ENCODE results near the gene FAM200B.
"Not testable (repeated sequence)": the region's sequence is repeated elsewhere in the genome, so short reads cannot be mapped to it uniquely, and the experiment has no call there.

The FAM200B gene

DNA sequence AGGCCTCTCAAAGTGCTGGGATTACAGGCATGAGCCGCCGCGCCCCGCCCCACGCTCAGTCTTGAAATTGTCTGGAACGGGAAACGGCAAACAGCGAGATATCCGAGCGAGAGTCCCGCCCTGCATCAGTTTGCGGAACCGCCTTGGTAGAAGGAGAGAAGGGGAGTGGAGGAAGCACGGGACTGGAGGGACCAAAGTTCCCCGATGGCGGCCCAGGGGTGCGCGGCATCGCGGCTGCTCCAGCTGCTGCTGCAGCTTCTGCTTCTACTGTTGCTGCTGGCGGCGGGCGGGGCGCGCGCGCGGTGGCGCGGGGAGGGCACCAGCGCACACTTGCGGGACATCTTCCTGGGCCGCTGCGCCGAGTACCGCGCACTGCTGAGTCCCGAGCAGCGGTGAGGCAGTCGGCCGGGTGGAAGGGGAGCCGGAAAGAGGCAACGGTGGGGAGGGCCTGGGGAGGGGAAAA lies 21.3 kb downstream of the FAM200B start, which contains the start of gene BST1:
Gene BST1, plus strand, starts transcription at position 125 of the 463 bp plus-strand sequence. Its CDS starts 80 bp downstream, at position 205.
- DNase-seq: no peak

DNA sequence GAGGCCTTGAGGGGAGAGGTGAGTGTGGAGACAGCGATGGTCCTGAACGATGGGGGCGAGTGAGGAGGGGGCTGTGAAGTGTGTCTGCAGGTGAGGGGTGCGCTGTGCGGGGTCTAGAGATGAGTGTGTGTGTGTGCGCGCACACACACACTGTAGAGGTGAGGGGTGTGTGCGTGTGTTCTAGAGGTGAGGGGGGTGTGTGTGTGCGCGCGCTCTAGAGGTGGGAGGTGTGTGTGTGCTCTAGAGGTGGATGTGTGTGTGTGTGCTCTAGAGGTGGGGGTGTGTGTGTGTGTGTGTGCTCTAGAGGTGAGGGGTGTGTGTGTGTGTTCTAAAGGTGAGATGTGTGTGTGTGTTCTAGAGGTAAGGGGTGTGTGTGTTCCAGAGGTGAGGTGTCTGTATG lies 21.8 kb downstream of the FAM200B start:
- no peak for DNase-seq

DNA sequence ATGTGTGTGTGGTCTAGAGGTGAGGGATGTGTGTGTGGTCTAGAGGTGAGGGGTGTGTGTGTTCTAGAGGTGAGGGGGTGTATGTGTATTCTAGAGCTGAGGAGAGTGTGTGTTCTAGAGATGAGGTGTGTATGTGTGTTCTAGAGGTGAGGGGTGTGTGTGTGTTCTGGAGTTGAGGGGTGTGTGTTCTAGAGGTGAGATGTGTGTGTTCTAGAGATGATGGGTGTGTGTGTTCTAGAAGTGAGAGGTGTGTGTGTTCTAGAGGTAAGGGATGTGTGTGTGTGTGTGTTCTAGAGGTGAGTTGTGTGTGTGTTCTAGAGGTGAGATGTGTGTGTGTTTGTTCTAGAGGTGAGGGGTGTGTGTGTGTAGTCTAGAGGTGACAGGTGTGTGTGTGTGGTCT lies 22.5 kb downstream of the FAM200B start:
- no peak for DNase-seq

DNA sequence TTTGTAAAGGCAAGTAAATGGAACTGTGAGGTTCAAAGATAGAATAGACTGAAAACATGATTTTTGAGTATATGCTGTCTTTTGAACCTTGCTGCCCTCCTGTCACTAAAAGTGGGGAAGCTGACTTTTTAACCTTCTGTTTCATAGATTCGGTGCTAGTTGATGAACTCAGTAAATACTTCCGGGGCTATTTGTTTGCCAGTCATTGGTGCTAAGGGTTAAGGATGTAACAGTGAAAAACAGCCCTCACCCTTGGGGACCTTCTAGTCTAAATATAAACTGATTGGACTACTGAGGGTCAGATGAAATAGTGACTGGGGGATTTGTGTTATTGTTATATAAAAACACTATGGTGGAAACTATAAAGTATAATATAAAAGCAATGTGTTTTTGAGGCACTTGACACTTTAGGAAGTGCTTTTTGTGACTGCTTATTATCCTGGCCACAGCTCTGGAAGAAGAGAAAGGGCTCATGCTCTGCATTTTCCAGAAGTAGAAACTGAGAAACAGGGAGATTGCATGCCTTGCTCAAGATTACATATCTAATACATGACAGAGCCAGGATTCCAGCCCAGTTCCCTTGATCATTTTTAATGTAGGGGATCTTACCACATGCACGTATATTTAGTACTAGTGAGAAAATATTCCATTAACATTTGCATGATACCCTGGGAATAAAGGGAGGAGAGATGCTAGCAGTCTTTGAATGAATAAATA lies 25.2 kb downstream of the FAM200B start:
- no peak for DNase-seq

DNA sequence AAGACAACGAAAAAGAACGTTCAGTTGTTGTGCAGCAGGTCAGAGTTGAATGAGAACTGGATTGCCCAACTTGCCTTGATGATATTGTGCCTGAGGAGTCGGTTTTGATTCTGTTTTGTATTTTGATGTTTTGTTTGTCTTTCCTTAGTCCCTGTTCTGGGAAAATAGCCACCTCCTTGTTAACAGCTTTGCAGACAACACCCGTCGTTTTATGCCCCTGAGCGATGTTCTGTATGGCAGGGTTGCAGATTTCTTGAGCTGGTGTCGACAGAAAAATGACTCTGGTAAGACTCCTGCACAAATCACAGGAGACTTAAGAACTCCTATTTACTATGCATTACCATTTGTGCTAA lies 25.7 kb downstream of the FAM200B start:
- DNase-seq: no peak

DNA sequence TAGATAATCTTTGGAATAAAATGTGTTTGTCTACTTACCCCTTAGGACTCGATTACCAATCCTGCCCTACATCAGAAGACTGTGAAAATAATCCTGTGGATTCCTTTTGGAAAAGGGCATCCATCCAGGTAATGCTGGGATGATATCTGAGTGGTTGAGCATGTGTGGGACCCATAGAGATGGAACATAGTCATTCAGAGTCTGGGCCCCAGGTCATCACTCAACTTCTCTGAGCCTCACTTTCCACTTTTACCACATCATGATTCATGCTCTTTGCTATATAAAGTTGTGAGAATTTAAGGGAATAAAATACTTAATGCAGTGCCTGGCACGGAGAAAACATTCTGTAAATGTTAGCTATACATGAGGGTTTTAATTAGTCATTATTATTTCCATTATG lies 30.1 kb downstream of the FAM200B start:
- DNase-seq: no peak

DNA sequence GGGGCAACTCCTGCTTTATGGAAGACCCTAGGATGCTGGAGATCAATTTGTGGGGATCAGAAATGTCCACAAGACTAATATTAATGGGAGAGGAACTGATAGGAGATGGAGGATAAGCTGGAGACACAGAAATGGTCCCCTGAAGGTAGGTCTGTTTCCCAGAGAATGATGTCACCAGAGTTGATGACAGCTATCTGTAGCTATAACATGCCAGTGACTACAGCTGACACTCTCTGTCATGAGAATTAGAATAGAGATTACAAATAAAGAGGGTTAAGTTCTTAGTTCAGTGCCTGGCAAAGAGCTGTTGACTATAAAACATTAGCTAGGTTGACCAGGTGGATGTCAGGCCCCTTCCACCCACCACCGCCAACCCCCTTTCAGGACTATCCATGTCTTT lies 30.6 kb downstream of the FAM200B start:
- DNase-seq: no peak

DNA sequence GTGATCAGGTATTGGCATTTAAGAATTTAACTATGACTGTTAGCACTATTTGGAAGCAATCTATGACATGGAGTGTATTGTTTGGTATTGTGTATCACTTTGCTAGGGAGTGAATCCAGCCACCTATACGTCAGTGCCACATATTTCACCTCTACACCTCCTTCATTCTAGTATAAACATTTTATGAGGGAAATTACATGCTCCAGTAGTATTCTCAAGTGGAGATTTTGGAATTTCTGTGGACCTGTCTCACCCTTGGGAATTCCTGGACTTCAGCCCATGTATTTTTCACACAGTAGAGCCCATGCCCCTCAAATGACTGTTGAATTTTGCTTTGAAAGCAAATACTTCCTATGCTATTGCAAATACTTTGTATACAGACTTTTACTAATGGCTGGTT lies 32.5 kb downstream of the FAM200B start:
- no peak for DNase-seq

DNA sequence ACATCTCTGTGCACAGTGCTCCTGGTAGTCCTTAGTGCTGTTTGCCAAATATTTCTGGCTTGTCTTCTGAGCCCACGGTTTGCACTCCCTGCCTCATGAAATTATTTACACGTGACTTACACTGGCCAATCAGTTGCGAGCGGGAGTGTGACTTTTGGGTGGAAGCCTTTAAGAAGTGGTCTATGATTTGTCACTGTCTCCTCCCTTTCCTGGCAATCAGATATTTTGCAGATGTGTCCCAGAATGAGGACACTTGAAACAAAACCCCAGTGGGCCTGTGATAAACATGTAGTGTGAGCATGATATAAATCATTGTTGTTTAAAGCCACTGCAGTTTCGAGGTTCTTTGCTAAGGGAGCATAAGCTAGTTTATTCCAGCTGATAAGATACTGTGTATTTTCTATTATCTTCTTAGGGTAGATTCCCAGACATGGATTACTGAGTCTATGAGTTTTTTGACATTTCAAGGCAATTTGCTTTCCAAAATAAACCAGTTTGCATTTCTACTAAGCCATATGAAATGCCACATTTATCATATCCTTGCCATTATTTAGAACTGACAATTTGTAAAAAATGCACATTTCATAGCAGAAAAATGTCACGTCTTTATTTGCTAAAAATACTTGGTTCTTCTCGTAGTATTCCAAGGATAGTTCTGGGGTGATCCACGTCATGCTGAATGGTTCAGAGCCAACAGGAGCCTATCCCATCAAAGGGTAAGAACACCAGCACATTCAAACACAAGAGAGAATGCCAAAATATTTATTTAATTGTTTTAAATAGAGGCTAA lies 33.2 kb downstream of the FAM200B start:
- DNase-seq: no peak

DNA sequence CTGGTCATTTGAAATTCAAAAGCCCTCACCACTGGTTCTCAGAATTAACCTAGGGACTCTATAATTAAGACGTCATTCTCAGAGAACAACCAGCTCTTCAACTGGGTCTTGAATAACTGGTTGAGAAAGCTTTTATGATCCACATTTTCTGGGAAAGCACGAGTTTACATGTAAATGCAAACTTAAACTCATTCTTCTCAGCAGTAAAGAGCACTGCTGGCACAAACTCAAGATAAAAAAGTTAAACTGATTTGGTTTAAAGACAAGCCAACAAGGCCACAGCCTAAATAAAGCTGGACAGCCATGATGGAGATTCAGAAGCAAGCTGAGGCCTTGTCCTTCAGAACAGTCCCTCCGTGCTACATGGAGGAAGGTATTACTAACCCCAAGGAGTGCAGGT lies 34.5 kb downstream of the FAM200B start:
- DNase-seq: no peak

DNA sequence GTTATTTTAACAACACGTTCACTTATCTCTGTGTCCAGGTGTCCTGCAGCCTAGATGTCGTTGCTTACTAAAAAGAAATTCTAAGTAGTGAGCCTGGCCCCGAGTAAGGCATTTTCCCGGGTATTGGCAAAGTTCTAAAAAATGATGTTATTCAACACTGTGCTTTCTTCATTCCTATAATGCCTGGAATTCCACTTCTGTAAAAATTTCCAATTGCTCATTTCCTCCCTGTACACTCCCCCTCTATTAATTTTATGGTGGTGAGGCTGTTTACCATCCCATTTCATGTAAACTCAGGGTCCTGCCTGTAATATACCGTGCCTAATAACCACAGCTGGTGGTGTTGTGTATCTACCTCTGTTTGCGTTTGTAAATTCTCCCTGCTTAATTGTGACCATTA lies 35.5 kb downstream of the FAM200B start:
- DNase-seq: no peak

DNA sequence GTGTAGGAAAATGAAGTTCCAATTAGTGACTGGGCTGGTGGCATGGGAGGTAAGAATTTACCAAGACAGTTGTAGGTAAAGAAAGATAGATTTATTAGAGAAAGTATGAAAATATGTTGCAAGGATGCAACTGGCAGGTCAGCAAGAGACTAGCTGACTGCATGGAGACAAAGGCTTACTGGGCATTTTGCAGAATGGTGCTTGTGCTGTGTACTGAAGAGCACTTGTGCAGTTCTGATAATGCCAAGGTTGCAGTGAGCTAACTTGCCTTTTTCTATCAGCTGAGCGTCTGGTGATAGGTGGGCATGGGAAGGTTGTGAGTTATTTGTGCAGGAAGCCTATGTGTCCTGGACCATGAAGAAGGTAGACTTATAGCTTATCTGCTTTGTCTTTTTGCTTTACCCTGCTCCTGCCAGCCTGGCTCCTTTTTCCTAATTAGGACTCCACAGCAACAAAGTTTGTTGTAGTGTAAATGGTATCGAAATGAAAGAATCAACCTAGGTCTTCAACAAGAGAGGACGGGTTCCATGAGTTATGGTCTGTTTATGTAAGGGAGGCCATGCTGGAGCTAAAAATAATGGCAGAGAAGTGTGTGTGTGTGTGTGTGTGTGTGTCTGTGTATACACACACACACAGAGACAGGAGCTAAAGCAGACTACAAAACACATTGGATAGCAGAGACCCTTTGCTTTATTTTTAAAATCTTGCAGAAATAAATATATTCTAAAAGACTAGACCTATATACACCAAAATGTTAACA lies 36.2 kb downstream of the FAM200B start:
- no peak for DNase-seq

DNA sequence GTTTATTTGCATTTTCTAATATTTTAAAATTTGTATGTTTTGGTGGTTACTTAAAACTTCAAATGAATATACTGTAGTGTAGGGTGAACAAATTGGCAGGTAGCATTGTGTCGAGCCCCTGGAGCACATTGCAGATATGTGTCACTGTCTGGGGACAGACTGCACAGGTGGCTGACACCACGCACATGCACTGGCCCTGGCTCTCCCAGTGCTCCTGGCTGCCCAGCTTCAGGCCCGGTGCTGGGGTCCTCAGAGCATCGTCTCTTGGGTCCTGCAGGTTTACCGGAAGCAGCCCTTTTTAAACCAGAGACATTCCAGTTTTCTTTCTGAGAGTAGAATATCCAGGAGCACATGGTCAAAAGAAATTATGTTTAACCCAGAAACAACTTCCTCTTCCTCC lies 36.8 kb downstream of the FAM200B start:
- no peak for DNase-seq

DNA sequence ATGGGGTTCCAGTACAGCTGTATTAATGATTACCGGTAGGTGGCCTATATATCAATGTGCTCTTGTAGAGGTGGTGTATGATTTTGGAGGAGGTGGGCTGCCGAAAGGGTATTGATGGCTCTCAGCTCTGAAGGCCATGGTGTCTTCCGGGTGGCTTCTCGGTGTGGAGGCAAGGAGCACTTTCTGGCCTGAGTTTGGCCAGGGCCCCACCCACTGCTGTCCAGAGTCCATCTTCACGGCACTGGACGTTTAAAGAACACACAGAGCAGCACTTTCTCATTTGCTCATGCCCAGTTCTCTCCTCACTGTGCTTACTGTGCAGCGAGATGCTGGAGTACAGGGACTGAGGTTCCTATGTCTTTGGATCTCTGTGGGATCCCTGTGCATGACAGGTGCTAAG lies 37.3 kb downstream of the FAM200B start:
- no peak for DNase-seq

DNA sequence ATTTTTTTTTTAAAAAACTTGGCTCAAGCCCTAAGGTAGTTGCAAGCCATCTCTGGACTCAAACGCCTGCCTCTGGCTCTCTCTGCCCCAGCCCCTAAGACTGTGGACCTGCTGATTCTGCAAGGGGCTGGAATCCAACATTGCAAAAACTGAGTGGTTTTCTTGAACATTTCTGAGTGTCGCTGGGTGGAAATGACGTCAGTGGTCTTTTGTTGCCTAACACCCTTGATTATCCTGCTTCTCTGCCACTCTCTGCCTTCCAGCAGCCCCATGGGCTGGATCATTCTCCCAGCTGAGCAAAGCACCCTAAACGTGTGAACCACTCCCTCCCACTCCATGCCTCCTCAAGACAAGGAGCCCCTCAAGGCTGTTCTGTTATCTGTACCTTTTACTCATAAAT lies 37.9 kb downstream of the FAM200B start:
- no peak for DNase-seq

DNA sequence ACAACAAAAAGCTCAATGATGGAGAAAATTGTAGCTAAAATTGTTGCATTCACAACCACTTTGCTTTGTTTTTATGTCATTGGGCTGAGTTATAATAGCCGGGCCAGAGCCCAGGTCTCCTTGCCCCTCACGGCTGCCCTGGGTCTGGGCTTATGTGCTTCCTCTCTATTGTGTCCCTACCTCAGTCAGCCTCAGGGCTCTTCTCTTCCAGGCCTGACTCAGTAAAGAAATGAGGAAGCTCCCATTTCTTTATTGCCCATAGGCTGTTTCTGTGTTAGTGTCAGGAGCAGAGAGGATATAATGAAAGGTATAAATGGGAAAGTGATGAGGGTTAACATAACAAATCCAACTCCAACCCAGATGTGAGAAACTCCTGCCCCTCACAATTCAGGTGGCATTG lies 39.2 kb downstream of the FAM200B start:
- DNase-seq: no peak

DNA sequence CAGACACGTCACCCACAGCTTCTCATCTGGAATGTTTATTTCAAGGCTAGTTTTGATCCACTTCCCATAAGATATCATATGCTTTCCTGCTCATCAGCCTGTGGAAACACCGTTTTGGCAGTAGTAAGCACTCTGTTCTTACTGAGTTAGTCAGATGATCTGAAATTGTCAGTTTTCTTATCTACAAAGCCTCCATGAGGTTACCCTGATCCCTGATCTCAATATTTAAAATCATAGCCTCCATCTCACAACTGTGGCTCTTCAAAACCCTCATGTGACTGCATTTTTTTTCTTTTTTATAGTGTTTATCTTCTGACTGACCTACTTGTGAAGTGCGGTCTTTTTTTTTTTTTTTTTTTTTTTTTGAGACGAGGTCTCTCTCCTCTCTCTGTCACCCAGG lies 44.0 kb downstream of the FAM200B start:
- DNase-seq: no peak

DNA sequence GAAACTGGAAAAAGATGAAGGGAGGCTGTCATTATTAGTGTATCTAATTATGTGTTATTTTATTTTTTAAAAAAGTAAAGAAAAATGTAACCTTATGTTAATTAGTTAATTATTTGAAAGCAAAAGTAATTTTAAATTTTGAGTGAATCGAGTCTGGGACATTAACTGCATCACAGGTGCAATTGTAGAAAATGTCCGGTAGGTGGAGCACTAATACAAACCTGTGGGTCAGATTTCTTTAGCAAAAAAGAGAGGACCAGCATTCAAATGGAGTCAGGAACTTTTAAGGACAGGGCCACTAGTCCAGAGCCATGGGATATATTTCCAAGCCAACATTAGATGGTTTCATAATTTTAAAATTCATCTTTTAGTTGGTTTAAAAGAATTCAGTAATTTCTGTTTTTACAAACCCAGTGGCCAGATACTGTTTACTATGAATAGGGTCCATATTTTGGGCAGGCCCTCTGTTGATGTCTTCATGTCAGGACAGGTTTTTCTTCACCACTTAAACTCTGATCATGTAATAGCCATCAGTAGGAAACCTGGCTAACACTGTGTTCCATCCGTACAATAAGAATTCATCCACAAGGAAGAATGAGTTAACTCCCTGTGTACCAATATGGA lies 48.4 kb downstream of the FAM200B start:
- peak; percentile 19 to 40 for DNase-seq

DNA sequence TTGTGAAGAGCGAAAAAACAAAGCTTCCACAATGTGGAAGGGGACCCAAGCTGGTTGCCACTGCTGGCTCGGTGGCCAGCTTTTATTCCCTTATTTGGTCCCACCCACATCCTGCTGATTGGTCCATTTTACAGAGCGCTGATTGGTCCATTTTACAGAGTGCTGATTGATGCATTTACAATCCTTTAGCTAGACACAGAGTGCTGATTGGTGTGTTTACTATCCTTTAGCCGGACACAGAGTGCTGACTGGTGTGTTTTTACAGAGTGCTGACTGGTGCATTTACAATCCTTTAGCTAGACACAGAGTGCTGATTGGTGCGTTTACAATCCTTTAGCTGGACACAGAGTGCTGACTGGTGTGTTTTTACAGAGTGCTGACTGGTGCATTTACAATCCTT lies 51.4 kb downstream of the FAM200B start:
- not testable (repeated sequence) for DNase-seq

DNA sequence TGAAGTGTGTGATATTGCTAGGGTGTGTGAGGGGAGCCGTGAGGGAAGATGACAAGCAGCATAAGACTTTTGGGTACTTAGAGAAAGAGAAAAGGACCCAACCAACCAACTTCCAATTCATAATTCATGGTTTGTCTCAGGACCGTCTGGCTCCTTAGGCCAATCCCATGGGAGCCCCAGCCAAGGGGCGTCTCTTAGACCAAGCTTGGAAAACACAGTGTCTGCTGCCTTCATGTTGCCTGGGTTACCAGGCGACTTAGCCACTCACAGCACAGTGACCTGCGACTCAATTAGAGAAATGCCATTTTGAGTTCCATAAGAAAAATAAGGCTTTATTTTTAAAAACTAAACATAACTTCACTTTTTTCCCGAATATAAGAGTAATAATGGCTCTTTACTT lies 53.9 kb downstream of the FAM200B start:
- no peak for DNase-seq

DNA sequence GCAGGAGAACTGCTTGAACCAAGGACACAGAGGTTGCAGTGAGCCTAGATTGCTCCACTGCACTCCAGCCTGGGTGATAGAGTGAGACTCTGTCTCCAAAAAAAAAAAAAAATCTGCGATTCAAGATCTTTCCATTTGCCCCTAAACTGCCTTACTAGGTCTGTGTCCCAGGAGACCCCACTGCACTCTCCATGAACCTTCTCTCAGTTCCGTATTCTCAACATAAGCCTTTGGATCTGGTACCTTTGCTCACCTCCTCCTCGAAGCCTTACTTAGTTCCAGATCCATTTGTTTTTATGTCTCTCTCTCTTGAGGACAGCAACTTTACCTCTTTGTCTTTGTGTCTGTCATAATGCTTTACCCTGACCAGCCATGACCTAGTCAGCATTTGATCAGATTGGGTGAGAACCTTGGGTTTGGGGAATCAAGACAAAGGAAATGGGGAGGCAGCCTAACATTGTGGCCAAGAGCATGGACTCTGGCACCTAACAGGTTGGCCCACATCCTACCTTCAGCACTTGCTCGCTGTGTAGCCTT lies 55.0 kb downstream of the FAM200B start:
- DNase-seq: no peak

DNA sequence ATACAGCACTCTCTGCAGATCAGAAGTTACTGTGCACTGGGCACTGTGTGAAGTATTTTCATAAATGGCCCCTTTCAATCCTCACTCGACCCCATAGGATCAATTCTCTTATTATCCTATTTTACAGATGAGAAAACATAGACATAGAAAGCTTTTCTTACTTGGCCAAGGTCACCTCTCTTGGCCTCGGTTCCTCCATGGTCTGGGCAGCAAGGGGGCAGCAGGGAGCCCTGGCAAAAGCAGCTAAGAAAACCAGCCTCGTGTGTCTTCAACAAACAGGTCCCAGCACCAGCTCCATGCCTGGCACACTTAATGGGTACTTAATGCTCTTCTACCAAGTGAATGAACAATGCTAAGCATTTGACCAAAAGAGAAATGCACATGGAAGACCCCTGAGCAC lies 55.6 kb downstream of the FAM200B start:
- no peak for DNase-seq

DNA sequence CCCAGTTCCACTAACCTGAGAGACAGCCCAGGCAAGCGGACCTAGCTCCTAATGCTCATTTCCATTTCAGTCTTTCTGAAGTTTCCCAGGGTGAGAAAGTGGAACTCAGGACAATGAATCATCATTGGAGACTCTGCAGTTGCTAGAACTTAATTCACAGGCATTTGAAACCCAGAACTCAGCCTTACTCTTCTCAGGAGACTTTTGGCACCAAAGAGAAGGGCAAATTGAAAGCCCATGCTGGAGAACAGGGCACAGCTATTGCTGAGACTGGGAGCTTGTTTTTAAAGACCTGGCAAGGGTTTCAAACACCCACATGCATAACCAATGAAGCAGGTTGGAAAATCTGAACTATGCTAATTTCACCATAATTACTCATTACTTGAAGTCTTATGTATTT lies 57.2 kb downstream of the FAM200B start:
- DNase-seq: no peak

Data from NCI-H2081 (cell line).